T-helper 1 cell treated with Interleukin-12 subunit alpha and Interleukin-12 subunit beta and Interleukin-4 antibody, amounts not matched to agents 30 μg/mL and 1 μg/mL, for 36 hours (primary cell): Measurements from ENCODE around the gene PPP1R27.

Experiments used
- H3K27ac Mint-ChIP-seq: one replicate; pipeline ENCODE4 v1.8.0; 2021; ENCODE audit warnings: mild to moderate bottlenecking, mixed read lengths
- H3K27me3 Mint-ChIP-seq: one replicate; pipeline ENCODE4 v1.8.0; 2021; ENCODE audit warnings: low read depth, mixed read lengths
- H3K36me3 Mint-ChIP-seq: one replicate; pipeline ENCODE4 v1.8.0; 2021; ENCODE audit warnings: low read depth, mixed read lengths
- H3K4me1 Mint-ChIP-seq: one replicate; pipeline ENCODE4 v1.8.0; 2021; ENCODE audit warnings: low read depth, mixed read lengths
- H3K4me3 Mint-ChIP-seq: one replicate; pipeline ENCODE4 v1.8.0; 2021; ENCODE audit warnings: mild to moderate bottlenecking, moderate library complexity, mixed read lengths
- H3K9me3 Mint-ChIP-seq: one replicate; pipeline ENCODE4 v1.8.0; 2021; ENCODE audit warnings: mixed read lengths

The PPP1R27 gene

GRCh38 chr17:81810892-81811704 is 23.8 kb downstream of the PPP1R27 start:
- Mint-ChIP-seq H3K27ac (no peak overlapping the region), H3K36me3 (no peaks in the 10 kb centered on the region), H3K4me1 (no peaks in the 10 kb centered on the region), H3K4me3 (no peak overlapping the region), H3K9me3 (no peaks in the 10 kb centered on the region), H3K27me3 (peaks cover 11% of the 10 kb centered on the region)

GRCh38 chr17:81810476-81810875 is 24.4 kb downstream of the PPP1R27 start:
- Mint-ChIP-seq H3K36me3 (no peaks in the 10 kb centered on the region), H3K4me3 (no peak overlapping the region), H3K9me3 (no peaks in the 10 kb centered on the region), H3K4me1 (no peaks in the 10 kb centered on the region), H3K27me3 (peaks cover 13% of the 10 kb centered on the region), H3K27ac (no peak overlapping the region)

GRCh38 chr17:81809556-81809998 is 25.3 kb downstream of the PPP1R27 start:
- H3K27me3 Mint-ChIP-seq: peaks cover 18% of the 10 kb centered on the region
- H3K27ac Mint-ChIP-seq: no peak overlapping the region
- H3K9me3 Mint-ChIP-seq: no peaks in the 10 kb centered on the region
- no peaks in the 10 kb centered on the region for H3K4me1 Mint-ChIP-seq
- H3K36me3 Mint-ChIP-seq: no peaks in the 10 kb centered on the region
- no peak overlapping the region for H3K4me3 Mint-ChIP-seq

GRCh38 chr17:81808778-81809555 is 25.9 kb downstream of the PPP1R27 start:
- H3K4me3 Mint-ChIP-seq: no peak overlapping the region
- H3K4me1 Mint-ChIP-seq: no peaks in the 10 kb centered on the region
- peaks cover 18% of the 10 kb centered on the region for H3K27me3 Mint-ChIP-seq
- H3K9me3 Mint-ChIP-seq: no peaks in the 10 kb centered on the region
- no peaks in the 10 kb centered on the region for H3K36me3 Mint-ChIP-seq
- H3K27ac Mint-ChIP-seq: no peak overlapping the region

- no peaks in the 10 kb centered on the region for H3K36me3 Mint-ChIP-seq
- H3K27ac Mint-ChIP-seq: no peak overlapping the region
- H3K4me1 Mint-ChIP-seq: no peaks in the 10 kb centered on the region
- no peak overlapping the region for H3K4me3 Mint-ChIP-seq
- peaks cover 24% of the 10 kb centered on the region for H3K27me3 Mint-ChIP-seq
- H3K9me3 Mint-ChIP-seq: no peaks in the 10 kb centered on the region
These were observed 27.0 kb downstream of the PPP1R27 start for GRCh38 chr17:81807839-81808238.

- Mint-ChIP-seq H3K9me3 (no peaks in the 10 kb centered on the region), H3K4me1 (no peaks in the 10 kb centered on the region), H3K4me3 (no peak overlapping the region), H3K27ac (no peak overlapping the region), H3K27me3 (peaks cover 30% of the 10 kb centered on the region), H3K36me3 (no peaks in the 10 kb centered on the region)
These were observed 27.6 kb downstream of the PPP1R27 start for GRCh38 chr17:81807210-81807719.

GRCh38 chr17:81806461-81807209 is 28.2 kb downstream of the PPP1R27 start:
- H3K36me3 Mint-ChIP-seq: no peaks in the 10 kb centered on the region
- H3K4me1 Mint-ChIP-seq: no peaks in the 10 kb centered on the region
- H3K27ac Mint-ChIP-seq: no peak overlapping the region

GRCh38 chr17:81805707-81806460 is 29.0 kb downstream of the PPP1R27 start:
- H3K27ac Mint-ChIP-seq: no peak overlapping the region
- no peaks in the 10 kb centered on the region for H3K36me3 Mint-ChIP-seq
- peaks cover 40% of the 10 kb centered on the region for H3K27me3 Mint-ChIP-seq
- no peaks in the 10 kb centered on the region for H3K4me1 Mint-ChIP-seq
- no peaks in the 10 kb centered on the region for H3K9me3 Mint-ChIP-seq
- H3K4me3 Mint-ChIP-seq: no peak overlapping the region

More at GRCh38 chr17:81806461-81807209, 28.2 kb downstream of the PPP1R27 start:
- no peaks in the 10 kb centered on the region for H3K9me3 Mint-ChIP-seq
- peaks cover 36% of the 10 kb centered on the region for H3K27me3 Mint-ChIP-seq
- H3K4me3 Mint-ChIP-seq: no peak overlapping the region

GRCh38 chr17:81804559-81805399 is 30.1 kb downstream of the PPP1R27 start:
- H3K4me3 Mint-ChIP-seq: no peak overlapping the region
- no peaks in the 10 kb centered on the region for H3K9me3 Mint-ChIP-seq
- no peak overlapping the region for H3K27ac Mint-ChIP-seq
- peaks cover 44% of the 10 kb centered on the region for H3K27me3 Mint-ChIP-seq
- H3K36me3 Mint-ChIP-seq: no peaks in the 10 kb centered on the region
- no peaks in the 10 kb centered on the region for H3K4me1 Mint-ChIP-seq

GRCh38 chr17:81803728-81804558 is 30.9 kb downstream of the PPP1R27 start, which contains the start of gene GCGR:
Gene GCGR, plus strand, starts transcription at chr17:81804150. Its CDS starts 4,869 bp downstream, at chr17:81809019.
- no peak within 1 kb of the TSS for H3K4me3 Mint-ChIP-seq
- H3K27ac Mint-ChIP-seq: no peak within 1 kb of the TSS
- H3K27me3 Mint-ChIP-seq: peaks cover 42% of the 10 kb centered on the region
- H3K9me3 Mint-ChIP-seq: no peaks in the 10 kb centered on the region
- H3K36me3 Mint-ChIP-seq: no peaks in the 10 kb centered on the region
- no peaks in the 10 kb centered on the region for H3K4me1 Mint-ChIP-seq

GRCh38 chr17:81802856-81803643 is 31.8 kb downstream of the PPP1R27 start:
- Mint-ChIP-seq H3K4me1 (no peaks in the 10 kb centered on the region), H3K9me3 (no peaks in the 10 kb centered on the region), H3K4me3 (no peak overlapping the region), H3K27ac (no peak overlapping the region), H3K27me3 (peaks cover 42% of the 10 kb centered on the region), H3K36me3 (no peaks in the 10 kb centered on the region)
